ENCODE measurements around the gene PDE10A.

PDE10A gene

DNA sequence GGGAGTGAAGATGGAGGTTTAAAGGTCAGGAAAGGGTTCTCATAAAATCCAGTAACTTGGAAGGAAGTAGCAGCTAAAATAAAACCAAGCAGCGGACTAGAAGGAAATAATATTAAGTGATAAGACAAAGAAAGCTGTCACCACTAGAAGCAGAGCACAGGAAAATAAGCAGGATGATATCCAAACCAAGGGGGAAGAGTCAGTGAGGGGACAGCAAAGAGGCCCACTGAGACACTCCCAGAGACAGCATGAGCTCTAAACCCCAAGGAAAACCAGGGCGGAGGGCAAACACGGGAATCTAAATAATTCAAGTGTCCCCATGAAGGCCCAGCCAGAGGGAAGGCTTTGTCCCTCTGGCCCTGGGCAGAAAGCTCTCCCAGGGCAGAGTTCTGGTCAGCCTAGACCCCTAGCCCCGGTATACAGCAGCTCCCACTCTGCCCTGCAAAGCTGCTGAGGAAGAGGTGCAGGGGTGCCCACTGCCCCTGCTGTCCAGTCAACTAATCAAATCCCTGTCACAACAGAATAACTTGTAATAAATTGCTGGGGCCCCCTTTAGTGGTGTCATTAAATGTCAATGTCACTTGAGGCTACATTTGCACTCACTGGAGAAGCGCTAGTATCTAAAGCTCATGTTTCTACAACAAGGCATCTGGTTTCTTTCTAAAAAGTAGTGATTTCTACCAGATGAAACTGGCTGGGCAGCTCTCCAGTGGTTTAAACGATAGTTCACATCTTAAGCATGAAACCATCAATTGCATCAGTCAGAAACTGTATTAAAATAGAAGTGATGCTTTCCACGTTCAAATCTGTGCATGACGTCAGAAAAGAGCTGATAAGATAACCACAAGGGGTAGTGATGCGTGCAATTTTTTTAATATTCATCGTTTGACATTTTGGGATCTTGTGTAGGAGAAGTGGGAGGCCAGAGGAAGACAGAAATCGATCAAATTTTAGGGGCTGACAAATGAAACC lies 13.6 kb downstream of the PDE10A start:
- TF ChIP-seq CTCF (IDR thresholded peaks at IDR 0.05; ENCODE audit: insufficient read depth, missing control alignments): no peak
- DNase-seq (ENCODE audit: insufficient read length, low spot score) (no peak), FAIRE-seq (no peak)

DNA sequence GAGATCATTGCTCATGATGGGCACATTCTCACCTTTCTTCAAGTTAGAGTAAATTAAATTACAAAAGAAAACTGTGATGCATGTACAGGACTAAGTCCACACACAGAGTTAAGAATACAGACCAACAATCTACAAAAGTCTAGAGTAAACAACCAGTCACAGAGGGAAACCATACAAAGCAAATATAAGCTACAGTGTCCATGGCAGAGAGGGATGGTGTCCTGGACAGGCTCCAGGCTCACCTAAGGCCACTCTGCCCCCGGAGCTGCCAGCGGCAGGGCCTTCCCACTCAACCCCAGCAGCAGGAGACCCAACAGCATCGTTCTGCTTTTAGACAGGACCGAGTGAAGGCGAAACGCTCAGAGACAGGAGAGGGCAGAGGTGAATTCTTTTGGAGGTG lies 16.0 kb downstream of the PDE10A start:
- FAIRE-seq: no peak
- TF ChIP-seq CTCF (IDR thresholded peaks at IDR 0.05; ENCODE audit: insufficient read depth, missing control alignments): no peak
- no peak for DNase-seq (ENCODE audit: insufficient read length, low spot score)

GRCh38 chr6:165645919-165646318 lies 17.1 kb downstream of the PDE10A start:
- FAIRE-seq (no peak), DNase-seq (ENCODE audit: insufficient read length, low spot score) (no peak)
- no peak for TF ChIP-seq CTCF (IDR thresholded peaks at IDR 0.05; ENCODE audit: insufficient read depth, missing control alignments)

- DNase-seq (ENCODE audit: insufficient read length, low spot score) (no peak), FAIRE-seq (no peak)
Measured at GRCh38 chr6:165644586-165645266, 18.3 kb downstream of the PDE10A start.

DNA sequence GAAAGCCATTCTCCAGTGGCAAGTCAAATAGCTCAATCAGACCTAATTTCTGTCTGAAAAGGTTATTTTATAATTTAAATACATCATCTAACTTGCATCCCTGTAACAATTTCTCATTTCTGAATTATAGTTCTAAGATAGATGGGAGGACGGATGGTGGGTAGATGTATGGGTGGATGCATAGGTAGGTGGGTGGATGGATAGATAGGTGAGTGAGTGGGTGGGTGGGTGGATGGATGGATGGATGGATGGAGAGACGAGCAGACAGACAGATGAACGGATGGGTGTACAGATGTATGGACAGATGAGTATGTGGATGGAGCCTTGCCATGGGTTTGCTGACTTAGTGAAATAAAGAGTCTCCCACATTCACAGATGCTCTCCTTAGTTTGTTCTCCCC lies 20.0 kb downstream of the PDE10A start:
- no peak for TF ChIP-seq CTCF (IDR thresholded peaks at IDR 0.05; ENCODE audit: insufficient read depth, missing control alignments)
- FAIRE-seq (no peak), DNase-seq (ENCODE audit: insufficient read length, low spot score) (no peak)

More at GRCh38 chr6:165644586-165645266, 18.3 kb downstream of the PDE10A start:
- no peak for TF ChIP-seq CTCF (IDR thresholded peaks at IDR 0.05; ENCODE audit: insufficient read depth, missing control alignments)

DNA sequence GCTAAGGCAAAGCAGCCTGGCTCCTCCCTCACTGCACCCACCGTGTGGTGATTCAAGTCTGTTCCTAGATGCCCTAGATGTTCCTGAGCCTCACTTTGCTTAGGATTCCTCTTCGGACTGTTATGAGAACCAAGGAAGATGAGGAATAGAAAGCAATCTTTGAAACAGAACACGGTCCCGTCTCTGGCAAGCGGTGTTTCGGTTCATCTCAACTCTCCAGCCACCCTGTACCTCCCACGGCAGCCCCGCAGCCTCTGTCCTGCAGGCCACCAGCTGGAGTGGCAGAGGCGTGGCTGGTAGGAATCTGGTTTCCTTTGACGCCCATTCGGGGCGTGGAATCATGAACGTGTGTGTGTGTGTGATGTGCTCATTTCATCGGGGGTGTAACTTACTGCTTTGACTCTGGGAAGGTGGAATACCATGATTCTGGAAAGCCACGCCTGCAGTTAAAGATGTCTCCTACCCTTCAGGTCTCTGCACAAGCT lies 21.3 kb downstream of the PDE10A start:
- FAIRE-seq: no peak
- no peak for TF ChIP-seq CTCF (IDR thresholded peaks at IDR 0.05; ENCODE audit: insufficient read depth, missing control alignments)
- DNase-seq (ENCODE audit: insufficient read length, low spot score): no peak
